T-helper 1 cell treated with Interleukin-12 subunit alpha and Interleukin-12 subunit beta and Interleukin-4 antibody, amounts not matched to agents 30 ng/mL and 1 ng/mL, for 36 hours (primary cell): ENCODE results near the gene GOSR1. TPM values are rescaled to one million over a fixed set of nuclear protein-coding genes. Genes with fewer than 3 reads are reported as not detected.
"Not testable (repeated sequence)": the region's sequence is repeated elsewhere in the genome, so short reads cannot be mapped to it uniquely, and the experiment has no call there.

ENCODE experiments used
- intact Hi-C: fragments of 100-400 bp; cut with micrococcal nuclease; formaldehyde crosslinking; loops from one replicate; pipeline ENCODE4 v1.15.1; 2024
- total RNA-seq: library from RNA; stranded (reverse); gene quantifications from 2 replicates; pipeline ENCODE4 v1.2.3, GENCODE V29; 2022

The GOSR1 gene
- total RNA-seq, 1 donor from 2014 or later, result 59.3 TPM

DNA sequence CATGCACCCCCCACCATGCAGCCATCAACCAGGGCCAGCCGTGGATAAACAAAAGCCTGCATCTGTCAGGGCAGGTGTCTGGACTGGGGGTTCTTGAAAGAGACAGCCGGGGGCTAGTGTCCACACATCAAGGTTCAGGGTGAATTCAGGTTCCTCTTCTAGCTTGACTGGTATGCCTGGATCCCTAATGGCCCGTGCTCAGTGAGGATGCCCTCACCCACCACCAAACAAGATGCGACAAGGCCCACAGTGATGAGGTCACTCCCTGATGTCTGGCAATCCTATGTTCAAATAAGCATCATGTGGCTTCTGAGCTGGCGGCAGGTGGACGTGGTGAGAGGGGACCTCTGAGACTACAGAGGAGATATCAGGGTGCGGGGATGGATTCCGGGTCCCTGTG is 64.6 kb downstream of the GOSR1 start:
- intact Hi-C loops, result no loop called here

DNA sequence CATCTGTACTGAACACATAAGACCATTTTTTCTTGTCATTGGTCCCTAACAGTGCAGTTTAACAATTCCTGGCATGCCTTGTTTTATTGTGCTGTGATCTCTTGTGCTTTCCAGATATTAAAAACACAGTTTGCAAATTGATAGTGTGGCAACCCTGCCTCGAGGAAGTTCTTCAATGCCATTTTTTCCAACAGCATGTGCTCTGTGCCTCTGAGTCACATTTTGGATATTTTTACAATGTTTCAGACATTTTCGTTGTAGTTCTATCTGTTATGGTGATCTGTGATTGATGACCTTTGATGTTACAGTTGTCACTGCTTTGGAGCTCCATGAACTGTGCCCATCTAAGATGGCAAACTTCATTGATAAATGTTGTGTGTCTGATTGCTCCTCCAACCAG is 66.2 kb downstream of the GOSR1 start:
- intact Hi-C loops, result no loop called here

DNA sequence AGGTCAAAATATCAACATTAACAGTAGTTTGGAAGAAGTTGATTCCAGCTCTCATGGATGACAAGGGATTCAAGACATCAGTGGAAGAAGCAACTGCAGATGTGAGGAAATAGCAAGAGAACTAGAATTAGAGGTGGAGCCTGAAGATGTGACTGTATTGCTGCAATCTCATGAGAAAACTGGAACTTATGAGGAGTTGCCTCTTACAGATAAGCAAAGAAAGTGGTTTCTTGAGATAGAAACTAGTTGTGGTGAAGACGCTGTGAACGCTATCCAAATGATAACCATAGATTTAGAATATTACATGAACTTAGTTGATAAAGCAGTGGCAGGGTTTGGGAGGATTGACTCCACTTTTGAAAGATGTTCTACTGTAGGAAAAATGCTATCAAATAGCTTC is 67.8 kb downstream of the GOSR1 start:
- intact Hi-C loops, result no loop called here

DNA sequence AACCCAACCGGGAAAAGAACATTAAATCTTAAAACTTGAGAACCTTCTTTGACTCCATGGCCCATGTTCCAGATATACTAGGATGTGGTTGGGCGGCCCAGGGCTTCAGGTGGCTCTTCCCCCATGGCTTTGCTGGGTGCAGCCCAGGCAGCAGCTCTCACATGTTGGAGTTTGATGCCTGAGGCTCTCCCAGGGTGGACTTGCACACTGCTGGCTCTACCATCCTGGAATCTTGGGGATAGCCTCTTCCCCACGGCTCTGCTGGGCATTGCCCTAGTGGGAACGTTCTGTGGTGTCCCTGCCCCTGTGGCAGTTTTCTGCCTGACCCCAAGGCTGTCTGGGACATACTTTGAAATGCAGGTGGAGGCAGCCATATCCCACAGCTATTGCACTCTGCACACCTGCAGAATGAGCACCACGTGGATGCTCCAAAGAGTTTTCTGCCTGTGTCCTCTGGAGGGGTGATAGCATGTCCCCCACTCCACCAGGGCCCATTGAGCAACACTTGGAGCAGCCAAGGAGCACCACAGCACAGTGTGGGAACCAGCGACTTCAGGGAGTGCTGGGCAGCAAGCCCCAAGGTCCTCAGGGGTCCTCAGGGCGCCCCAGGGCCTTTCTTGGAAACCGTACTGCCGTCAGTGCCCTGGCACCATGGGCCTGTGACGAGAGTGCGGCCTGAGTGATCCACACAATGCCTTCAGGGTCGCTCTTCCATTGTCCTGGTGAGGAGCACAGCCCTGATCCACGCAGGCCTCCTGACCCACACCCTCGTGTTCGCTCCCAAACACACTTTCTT is 70.8 kb downstream of the GOSR1 start:
- intact Hi-C loops, result no loop called here

DNA sequence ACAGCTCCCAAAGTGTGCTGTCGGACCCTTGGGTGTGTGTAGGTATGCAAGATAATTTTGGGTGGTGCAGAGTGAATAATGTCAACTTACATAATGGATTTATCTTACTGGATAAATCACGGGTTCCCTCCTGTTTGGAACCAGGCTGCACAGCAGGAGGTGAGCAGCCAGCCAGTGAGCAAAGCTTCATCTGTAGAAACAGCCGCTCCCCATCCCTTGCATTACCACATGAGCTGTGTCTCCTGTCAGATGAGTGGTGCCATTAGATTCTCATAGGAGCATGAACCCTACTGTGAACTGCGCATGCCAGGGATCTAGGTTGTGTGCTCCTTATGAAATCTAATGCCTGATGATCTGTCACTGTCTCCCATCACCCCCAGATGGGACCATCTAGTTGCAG is 72.0 kb downstream of the GOSR1 start:
- intact Hi-C loops, result not testable (repeated sequence)

DNA sequence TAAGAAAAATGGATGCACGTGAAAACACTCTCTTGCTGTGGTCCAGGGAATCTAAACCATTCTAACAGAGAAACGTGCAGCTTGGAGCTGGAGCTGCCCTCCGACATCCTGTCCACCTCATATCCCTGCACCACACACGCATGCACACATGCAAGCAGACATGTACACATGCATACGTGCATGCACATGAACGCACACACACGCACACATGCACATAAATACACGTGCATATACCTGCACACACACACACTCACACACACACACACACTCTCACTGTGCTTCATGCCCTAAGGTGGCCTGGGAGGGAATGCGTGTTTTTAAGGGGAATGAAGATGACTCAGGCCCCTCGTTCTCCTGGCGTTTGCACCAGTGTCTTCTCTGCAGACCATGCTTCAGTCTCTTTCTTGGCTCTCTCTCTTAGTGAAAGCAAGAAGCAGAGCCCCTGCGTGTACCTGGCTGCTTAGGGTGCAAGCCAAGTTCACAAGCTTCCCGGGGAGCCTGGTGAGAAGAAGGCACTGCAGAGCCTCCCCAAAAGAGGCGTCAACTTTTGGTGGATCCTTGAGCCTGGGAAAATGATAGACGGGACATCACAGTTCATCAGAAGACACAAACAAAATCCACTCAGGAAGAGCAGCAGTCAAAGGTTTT is 72.8 kb downstream of the GOSR1 start:
- intact Hi-C loops, result no loop called here

DNA sequence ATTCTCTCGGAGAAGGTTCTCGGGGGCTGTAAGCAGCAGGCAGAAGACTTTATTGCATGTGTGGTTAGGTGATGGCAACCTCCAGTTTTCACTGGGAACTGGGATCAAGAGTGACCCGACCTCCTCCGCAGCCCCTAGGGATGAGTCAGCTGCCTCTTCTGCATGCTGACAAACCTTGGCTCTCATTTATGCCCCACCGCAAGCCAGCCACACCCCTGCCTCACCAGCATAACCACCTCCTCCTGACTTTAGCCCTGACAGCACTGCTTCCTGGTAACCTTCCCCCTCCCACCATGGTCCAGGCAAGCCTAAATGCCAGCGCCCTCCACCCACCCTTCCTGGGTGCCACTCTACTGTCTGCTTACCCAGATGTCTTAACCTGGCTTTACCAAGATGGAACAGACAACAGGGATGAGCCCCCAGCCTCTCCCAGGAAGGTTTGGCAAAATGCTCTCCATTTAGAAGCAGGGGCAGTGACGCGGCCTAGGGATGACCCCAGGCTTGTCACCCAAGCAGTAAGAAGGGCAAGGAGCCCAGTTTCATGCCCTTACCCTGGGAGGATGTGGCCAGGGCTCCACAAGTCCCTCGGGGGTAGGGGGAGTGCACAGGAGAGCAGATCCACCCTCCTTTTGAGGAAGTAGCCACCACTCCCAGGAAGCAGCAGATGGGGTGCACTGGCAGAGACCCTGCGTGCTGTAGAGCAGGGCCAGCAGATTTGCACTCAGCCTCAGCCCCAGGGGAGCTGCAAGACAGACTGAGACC is 73.5 kb downstream of the GOSR1 start:
- intact Hi-C loops, result no loop called here

DNA sequence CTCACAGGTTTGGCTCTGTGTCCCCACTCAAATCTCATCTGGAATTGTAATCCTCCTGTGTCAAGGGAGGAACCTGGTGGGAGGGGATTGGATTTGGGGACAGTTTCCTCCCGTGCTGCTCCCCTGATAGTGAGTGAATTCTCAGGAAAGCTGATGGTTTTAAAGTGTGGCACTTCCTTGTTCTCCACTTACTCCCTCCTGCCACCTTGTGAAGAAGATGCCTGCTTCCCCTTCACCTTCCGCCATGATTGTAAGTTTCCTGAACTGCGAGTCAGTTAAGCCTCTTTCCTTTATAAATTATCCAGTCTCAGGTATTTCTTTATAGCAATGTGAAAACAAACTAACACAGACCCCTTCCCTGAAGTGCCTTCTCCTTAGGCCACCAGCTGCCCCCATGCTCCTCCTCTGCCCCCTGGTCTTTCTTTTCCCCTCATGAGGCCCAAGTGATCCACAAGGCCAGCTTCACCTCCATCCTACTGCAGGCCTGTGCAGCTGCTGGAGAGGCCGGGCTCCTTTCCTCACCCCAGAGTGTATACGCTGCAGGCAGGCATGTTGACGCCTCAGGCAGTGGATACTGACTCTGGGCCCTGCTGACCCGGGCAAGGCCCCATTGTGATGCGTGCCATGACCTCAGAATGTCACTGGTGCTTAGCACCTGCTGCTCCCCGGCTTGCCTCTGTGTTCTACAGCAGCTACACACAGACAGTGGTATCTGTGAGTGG is 74.2 kb downstream of the GOSR1 start:
- intact Hi-C loops, result not testable (repeated sequence)

DNA sequence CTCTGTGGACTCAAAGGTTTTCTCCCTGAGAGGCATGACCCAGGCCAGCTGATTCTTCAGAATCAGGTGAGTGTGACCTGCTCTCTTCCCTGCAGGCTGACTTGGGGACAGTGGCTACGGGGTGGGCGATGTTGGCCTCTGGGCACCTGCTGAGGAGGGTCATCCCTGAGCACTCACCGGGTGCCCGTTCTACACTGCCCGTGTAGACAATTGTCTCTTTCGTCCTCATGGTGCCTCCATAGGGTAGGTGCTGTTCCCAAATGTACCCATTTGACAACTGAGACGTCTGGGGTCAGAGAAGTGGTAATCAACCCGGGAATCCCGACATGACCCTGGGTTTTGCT is 74.8 kb downstream of the GOSR1 start:
- intact Hi-C loops, result no loop called here

DNA sequence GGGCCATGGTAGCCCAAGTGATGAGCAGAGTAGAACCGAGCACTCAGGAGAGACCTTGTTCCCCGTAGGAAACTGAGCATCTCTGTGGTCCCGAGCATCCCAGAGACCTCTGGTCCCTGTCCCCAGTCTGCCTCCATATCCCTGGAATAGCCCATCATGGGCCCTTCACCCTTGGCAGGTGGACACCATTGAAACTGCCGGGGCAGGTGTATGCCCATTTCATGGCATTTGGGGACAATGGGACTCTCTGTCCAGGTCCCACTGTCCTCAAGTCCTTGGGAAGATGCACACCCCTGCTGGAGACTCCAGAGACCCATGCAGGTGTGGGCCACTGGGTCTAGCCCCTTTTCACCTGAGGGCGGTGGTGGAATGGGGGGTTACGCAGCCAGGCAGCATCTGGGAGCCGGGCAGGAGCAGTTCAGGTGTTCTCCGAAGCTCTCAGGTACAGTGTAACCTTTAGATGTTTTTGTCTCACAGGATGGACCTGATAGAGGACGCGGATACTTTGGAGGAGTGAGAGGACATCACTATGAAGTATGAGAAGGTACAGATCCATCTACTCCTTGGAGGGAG is 75.9 kb downstream of the GOSR1 start:
- intact Hi-C loops, result no loop called here

DNA sequence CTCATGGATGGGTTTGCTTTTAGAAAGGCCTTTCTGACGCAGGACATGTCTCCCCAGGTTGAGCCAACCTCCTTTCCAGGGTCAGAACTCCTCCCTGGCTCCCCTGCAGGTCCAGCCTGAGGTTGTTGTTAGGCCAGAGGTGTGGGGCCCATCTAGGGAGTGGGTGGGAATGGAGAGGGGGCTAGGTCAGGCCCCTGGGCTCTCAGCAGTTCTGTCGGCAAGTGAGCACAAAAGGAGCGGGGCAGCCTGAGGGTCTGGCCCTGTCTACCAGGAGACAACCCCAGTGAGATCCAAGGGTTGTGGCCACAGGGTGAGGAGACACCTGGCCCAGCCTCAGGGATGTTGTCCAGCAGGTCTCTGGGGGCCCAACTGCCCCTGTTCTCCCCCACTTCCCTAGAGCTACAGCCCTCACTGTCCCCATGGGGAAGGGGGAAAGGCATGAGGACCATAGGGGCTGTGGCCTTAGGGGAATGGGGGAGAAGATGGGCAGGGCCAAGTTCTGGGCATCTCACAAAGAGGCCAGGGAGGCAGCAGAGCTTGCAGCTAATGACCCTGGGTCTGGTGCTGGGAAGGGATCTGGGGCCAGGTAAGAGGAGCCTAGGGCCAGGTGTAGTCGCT is 76.7 kb downstream of the GOSR1 start:
- intact Hi-C loops, result not testable (repeated sequence)

DNA sequence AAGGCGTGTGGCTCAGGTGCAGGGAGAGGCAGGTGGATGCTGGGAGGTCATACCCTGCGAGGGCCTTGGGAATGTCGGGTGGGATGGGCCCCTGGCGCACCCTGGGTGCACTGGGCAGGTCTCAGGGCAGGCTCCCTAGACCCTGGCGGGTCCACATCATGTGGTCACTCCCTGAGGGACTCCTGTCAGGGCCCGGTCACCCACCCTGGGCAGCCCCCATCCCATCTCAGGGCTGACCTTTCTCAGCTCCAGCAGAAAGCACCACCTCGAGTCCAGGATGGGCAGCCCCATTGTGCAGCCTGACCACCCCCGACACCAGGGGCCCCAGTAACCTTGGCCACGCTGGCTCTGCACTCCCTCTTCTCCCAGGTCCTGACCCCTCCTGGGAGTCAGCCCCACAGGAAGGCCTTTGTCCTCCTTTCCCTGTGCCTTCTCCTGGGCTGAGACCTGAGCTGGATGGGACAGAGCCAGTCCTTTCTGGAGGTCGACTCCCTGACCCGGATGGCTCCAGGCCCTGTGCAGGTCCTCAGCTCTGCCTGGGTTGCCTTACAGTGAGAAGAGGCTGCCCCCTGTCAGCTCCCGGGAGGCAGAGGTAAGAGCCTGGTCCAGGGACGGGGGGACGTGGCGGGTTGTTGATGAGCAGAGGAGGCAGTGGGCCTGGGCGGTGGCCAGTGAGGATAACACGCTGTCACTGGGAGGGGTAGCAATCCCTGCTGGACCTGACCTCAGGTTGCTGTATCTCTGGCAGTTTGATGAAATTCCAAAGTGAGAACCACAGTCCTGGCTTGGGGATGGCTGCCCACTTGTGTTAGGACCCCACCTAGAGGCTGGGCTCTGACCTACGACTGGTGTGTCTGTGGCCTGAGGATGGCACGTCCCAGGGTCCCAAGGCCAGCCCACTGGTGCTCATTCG is 77.9 kb downstream of the GOSR1 start:
- intact Hi-C loops, result no loop called here

DNA sequence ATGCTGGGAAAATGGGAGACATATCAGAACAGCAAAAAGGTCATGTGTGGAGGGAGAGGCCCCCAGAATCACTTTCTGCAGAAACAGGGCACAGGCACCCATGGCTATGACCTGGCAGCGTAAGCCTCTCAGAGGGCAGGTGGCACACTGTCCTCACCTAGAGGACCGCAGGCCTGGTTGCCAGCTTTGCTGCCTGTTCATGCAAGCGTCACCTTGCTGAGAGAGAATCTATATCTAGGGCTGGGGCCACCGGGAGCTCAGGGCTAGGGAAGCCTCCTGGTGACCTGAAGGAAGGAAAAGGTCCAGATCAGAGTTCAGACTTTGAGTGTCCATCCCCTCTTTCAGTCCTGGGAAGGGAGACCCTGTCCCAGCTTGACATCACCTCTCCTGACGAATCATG is 78.7 kb downstream of the GOSR1 start:
- intact Hi-C loops, result no loop called here

DNA sequence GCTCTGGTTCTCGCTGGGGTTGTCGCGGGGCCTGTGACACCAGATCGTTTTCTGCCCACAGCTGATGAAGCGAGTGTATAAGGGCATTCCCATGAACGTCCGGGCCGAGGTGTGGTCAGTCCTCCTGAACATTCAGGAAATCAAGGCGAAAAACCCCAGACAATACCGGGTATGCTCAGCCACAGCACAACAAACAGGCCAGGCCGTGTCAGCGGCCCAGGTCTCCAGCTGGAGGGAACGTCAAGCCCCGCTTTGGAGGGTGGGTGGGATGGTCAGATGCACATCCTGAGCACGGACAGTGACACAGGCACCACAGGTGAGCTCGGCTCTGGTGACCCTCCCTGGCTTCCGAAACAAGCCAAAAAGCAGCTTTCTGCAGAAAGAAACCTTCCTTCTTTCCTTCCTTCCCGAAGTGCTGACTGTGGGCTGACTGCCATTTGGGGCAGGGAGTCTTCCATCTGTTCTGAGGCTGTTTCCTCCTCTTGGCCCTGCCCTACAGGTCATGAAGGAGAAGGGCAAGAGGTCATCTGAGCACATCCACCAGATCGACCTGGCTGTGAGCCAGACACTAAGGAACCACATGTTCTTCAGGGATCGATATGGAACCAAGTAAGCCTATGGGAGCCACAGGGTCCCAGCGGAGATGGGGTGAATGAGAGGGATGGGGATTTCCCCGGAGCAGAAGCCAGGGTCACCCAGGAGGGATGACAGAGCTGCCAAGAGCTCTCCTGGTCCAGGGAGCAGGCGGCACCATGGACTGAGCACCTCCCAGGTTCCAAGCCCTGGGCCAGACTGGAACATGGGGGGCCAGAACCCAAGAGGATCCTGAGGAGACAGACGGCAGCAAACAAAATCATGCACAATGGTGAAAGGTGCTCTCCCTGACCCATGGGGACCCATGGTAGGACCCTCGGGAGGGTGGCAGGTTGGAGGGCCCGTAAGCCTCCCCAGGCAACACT is 79.4 kb downstream of the GOSR1 start:
- intact Hi-C loops, result no loop called here

DNA sequence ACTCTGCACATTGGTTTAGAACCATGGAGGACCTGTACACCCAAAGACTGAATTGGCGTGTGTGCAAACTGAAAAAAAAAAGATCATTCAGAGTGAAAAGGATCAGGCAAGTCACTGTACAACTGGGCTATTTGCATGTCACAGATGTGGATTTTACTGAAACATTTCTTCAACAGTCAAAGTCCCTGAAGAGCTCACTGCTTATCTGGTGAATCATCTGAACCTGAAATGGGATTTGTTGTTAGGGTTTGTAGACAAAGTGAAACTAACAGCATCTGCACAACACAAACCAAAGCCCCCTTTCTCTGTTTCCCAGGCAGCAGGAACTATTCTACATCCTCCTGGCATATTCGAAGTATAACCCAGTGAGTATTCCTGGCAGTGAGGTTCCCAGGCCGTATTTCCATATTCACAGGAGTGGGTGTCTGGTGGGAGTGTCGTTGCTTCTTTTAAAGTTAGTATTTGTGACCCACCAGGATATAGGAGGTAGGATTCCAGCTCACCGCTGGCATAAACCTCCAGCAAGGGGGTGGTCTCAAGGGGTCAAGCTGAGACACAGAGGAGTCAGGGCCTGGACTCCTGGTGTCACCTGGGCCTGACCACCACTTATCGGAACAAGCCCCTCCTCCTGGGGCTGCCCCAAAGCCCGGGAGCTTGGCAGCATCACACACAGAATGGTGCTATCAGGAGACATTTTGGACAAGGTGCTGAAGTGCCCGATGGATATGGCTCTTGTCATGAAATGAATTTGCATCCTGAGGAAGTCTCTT is 80.9 kb downstream of the GOSR1 start:
- intact Hi-C loops, result no loop called here

DNA sequence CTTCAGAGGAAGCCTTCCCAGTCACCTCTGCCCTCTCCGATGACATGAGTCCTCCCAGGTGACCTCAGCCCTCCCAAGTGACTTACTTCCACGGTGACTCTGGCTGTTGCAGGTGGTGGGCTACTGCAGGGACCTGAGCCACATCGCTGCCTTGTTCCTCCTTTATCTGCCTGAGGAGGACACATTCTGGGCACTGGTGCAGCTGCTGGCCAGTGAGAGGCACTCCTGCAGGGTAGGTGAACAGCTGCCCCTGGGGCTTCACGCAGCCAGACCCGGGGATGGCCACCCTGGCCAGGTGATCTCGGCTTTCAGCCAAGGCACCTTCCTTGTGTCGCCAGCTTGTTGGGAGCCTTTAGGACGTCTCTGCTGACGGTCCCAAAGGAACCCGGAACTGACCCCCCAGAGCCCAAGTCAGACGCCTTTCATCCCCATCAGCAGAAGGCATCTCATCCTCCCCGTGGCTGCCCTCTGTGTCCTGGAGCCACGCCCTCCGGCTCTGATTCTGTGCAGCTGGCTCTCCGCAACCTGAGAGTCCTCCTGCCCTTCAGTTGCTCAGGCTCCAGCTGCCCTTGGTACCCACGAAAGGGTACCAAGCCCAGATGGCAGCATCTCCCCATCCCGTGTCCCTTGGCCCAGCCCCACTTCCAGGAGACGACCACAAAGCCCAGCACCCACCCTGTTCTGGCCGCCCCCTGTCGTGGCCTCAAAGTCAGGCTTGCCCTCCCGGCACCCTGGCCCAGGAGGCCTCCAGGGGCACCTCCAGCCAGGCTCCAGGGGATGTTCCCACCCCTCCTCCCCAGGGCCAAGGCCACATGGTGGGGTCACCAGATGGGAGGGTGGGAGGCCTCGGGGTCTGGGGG is 81.7 kb downstream of the GOSR1 start:
- intact Hi-C loops, result no loop called here

DNA sequence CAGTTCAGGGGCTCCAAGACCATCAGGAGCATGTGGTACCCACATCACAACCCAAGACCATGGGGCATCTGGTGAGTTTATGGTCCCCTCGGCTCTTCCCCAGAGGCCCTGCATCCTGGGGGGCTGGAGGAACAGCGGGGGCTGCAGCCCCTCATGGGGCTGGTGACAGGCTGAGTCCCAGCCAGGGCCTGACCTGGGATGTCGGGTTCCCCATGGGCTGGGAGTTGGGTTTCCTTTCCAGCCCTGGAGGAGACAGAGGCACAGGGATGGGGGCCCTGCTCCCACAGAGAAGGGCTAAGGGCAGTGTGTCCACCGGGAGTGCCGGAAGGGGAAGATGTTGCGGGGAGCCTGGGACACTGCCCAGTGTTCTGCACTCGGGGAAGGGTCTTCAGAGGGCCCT is 82.4 kb downstream of the GOSR1 start:
- intact Hi-C loops, result no loop called here
